Neural cell (in vitro differentiated cells): ENCODE results near the gene TRPM3. TPM values are rescaled to one million over a fixed set of nuclear protein-coding genes. Genes with fewer than 3 reads are reported as not detected.

Experiments used
- H2AFZ ChIP-seq: fragments of 200-600, 300-800 bp; sonication (generic), shearing (Covaris generic); 2 replicates; pipeline ENCODE4 v1.6.0; 2014; ENCODE audit warnings: low read depth, mild to moderate bottlenecking, antibody characterized with exemption, low read length, moderate library complexity
- H3F3A ChIP-seq: fragments of 200-600 bp; shearing (Covaris generic); 2 replicates; pipeline ENCODE4 v1.6.1; 2016; ENCODE audit warnings: mild to moderate bottlenecking, moderate library complexity, mixed read lengths, antibody characterized with exemption, low read length; ENCODE audit not compliant: insufficient read depth, poor library complexity, severe bottlenecking
- H3K27ac ChIP-seq: fragments of 200-600, 300-800 bp; sonication (generic), shearing (Covaris generic); 2 replicates; pipeline ENCODE4 v1.5.1; 2014; ENCODE audit warnings: mild to moderate bottlenecking, low read length, moderate library complexity
- H3K27me3 ChIP-seq: fragments of 300-800, 200-600 bp; sonication (generic), shearing (Covaris generic); 2 replicates; pipeline ENCODE4 v1.6.0; 2014; ENCODE audit warnings: mild to moderate bottlenecking, low read depth, low read length, moderate library complexity; ENCODE audit not compliant: insufficient read depth
- H3K36me3 ChIP-seq: fragments of 300-800, 200-600 bp; sonication (generic), shearing (Covaris generic); 2 replicates; pipeline ENCODE4 v1.5.1; 2014; ENCODE audit warnings: mild to moderate bottlenecking, antibody characterized with exemption, low read length, moderate library complexity; ENCODE audit not compliant: insufficient read depth
- H3K4me2 ChIP-seq: fragments of 300-800, 200-600 bp; sonication (generic), shearing (Covaris generic); 2 replicates; pipeline ENCODE4 v1.6.0; 2014; ENCODE audit warnings: mild to moderate bottlenecking, low read length
- H3K4me3 ChIP-seq: fragments of 300-800, 200-600 bp; sonication (generic), shearing (Covaris generic); 2 replicates; pipeline ENCODE4 v1.5.1; 2014; ENCODE audit warnings: mild to moderate bottlenecking, low read length, moderate library complexity
- H3K79me2 ChIP-seq: fragments of 200-600 bp; shearing (Covaris generic); replicated peaks from 2 replicates; pipeline ENCODE4 v1.6.0; 2014; ENCODE audit warnings: mild to moderate bottlenecking, low read length, moderate library complexity; ENCODE audit not compliant: insufficient read depth
- H3K9ac ChIP-seq: fragments of 300-800, 200-600 bp; sonication (generic), shearing (Covaris generic); 2 replicates; pipeline ENCODE4 v1.6.1; 2016; ENCODE audit warnings: mild to moderate bottlenecking, low read length, mixed read lengths
- H3K9me2 ChIP-seq: fragments of 200-600 bp; shearing (Covaris generic); 2 replicates; pipeline ENCODE4 v1.6.1; 2016; ENCODE audit warnings: mild to moderate bottlenecking, low read length, mixed read lengths; ENCODE audit not compliant: insufficient read depth
- H3K9me3 ChIP-seq: fragments of 200-600, 300-800 bp; sonication (generic), shearing (Covaris generic); 2 replicates; pipeline ENCODE4 v1.6.1; 2016; ENCODE audit warnings: mild to moderate bottlenecking, mixed run types, low read length, moderate library complexity, mixed read lengths
- H4K20me1 ChIP-seq: fragments of 200-600 bp; shearing (Covaris generic); 2 replicates; pipeline ENCODE4 v1.6.1; 2016; ENCODE audit warnings: mild to moderate bottlenecking, mixed run types; ENCODE audit not compliant: insufficient read depth
- CTCF ChIP-seq: fragments of 450-650 bp; IDR thresholded peaks from 2 replicates; pipeline ENCODE4 v1.5.1; 2014; ENCODE audit warnings: antibody characterized with exemption, mild to moderate bottlenecking, moderate library complexity; ENCODE audit not compliant: poor library complexity, severe bottlenecking
- EP300 ChIP-seq: fragments of 450-650 bp; conservative IDR thresholded peaks from 2 replicates; pipeline ENCODE4 v1.6.1; 2014; ENCODE audit warnings: antibody characterized with exemption, mild to moderate bottlenecking, moderate library complexity; ENCODE audit not compliant: poor library complexity, severe bottlenecking
- EZH2 ChIP-seq: fragments of 200-600, 300-800 bp; shearing (Covaris generic), sonication (generic); IDR thresholded peaks from 2 replicates; pipeline ENCODE4 v1.6.1; 2014; ENCODE audit warnings: antibody characterized with exemption, low read length, borderline replicate concordance, mild to moderate bottlenecking; ENCODE audit not compliant: insufficient read depth, poor library complexity, severe bottlenecking
- MXI1 ChIP-seq: fragments of 450-650 bp; conservative IDR thresholded peaks from 2 replicates; pipeline ENCODE4 v1.6.1; 2014; ENCODE audit warnings: antibody characterized with exemption, mild to moderate bottlenecking; ENCODE audit not compliant: poor library complexity, severe bottlenecking
- POLR2AphosphoS5 ChIP-seq: IDR thresholded peaks from 2 replicates; pipeline ENCODE4 v1.6.1; 2012
- RAD21 ChIP-seq: fragments of 450-650 bp; conservative IDR thresholded peaks from 2 replicates; pipeline ENCODE4 v1.6.1; 2014; ENCODE audit warnings: antibody characterized with exemption, mild to moderate bottlenecking, moderate library complexity
- SMC3 ChIP-seq: fragments of 450-650 bp; conservative IDR thresholded peaks from 2 replicates; pipeline ENCODE4 v1.6.1; 2014; ENCODE audit warnings: antibody characterized with exemption, mild to moderate bottlenecking, moderate library complexity; ENCODE audit not compliant: poor library complexity
- TAF1 ChIP-seq: IDR thresholded peaks from 2 replicates; pipeline ENCODE4 v1.6.1; 2012; ENCODE audit warnings: low read depth
- polyA plus RNA-seq: library from polyadenylated mRNA; depleted of rRNA; stranded (reverse); fragments of >200 nt; gene quantifications from 2 replicates; pipeline ENCODE4 v1.2.3, GENCODE V29; 2014
- TF ChIP-seq, protein P1 (sequence below): IDR thresholded peaks from 2 replicates; pipeline ENCODE4 v1.6.1; 2012; ENCODE audit warnings: borderline replicate concordance

TRPM3 gene
- polyA plus RNA-seq, 1 donor from 2014 or later, result 1.3 TPM

GRCh38 chr9:70615464-70616138 is 505.8 kb downstream of the TRPM3 start:
- TF ChIP-seq EZH2 (no peak), RAD21 (no peak), MXI1 (no peak), CTCF (no peak), TAF1 (no peak), POLR2AphosphoS5 (no peak), EP300 (no peak), SMC3 (no peak)
- TF ChIP-seq, protein P1, sequence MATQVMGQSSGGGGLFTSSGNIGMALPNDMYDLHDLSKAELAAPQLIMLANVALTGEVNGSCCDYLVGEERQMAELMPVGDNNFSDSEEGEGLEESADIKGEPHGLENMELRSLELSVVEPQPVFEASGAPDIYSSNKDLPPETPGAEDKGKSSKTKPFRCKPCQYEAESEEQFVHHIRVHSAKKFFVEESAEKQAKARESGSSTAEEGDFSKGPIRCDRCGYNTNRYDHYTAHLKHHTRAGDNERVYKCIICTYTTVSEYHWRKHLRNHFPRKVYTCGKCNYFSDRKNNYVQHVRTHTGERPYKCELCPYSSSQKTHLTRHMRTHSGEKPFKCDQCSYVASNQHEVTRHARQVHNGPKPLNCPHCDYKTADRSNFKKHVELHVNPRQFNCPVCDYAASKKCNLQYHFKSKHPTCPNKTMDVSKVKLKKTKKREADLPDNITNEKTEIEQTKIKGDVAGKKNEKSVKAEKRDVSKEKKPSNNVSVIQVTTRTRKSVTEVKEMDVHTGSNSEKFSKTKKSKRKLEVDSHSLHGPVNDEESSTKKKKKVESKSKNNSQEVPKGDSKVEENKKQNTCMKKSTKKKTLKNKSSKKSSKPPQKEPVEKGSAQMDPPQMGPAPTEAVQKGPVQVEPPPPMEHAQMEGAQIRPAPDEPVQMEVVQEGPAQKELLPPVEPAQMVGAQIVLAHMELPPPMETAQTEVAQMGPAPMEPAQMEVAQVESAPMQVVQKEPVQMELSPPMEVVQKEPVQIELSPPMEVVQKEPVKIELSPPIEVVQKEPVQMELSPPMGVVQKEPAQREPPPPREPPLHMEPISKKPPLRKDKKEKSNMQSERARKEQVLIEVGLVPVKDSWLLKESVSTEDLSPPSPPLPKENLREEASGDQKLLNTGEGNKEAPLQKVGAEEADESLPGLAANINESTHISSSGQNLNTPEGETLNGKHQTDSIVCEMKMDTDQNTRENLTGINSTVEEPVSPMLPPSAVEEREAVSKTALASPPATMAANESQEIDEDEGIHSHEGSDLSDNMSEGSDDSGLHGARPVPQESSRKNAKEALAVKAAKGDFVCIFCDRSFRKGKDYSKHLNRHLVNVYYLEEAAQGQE, result no peak
- H3K27ac ChIP-seq, result no peak overlapping the region
- H2AFZ ChIP-seq, result no peak overlapping the region
- no peak overlapping the region for H3K4me2 ChIP-seq
- H3K9me2 ChIP-seq, result no peaks in the 10 kb centered on the region
- H4K20me1 ChIP-seq, result no peaks in the 10 kb centered on the region
- H3F3A ChIP-seq, result no peaks in the 10 kb centered on the region
- H3K9ac ChIP-seq, result no peak overlapping the region
- H3K9me3 ChIP-seq, result no peaks in the 10 kb centered on the region
- H3K36me3 ChIP-seq, result no peaks in the 10 kb centered on the region
- H3K4me3 ChIP-seq, result no peak overlapping the region
- H3K79me2 ChIP-seq, result no peaks in the 10 kb centered on the region
- no peaks in the 10 kb centered on the region for H3K27me3 ChIP-seq

DNA sequence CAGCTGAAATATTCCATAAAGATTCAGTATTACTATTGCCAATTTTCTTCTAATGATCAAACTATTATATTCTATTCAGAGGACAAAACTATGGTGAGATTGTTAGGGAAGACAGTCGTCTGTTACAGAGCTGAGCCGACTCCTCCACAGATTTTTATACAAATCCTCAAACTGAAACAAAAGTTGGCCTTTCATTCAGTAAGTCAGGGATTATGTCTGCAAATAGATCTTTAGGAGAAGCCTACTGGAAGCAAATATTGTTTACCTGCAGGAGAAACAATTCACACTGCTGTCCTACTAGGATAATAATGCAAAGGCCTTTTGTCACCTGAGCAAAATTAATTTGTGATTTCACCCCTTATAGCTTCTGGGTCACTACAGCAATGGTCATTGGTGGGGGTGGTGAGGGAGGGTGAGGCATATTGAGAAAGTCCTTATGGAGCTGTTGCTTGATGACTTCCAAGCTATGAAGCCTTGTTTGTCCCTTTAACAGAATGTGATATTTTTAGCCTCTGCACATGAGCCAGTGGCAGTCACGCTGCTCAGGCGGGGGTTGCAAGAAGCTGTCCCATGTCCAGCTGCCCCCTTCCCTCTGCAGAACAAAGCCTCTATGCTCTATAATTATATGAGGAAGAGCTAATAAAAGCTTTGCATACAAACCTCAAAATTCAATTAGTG is 506.5 kb downstream of the TRPM3 start:
- H2AFZ ChIP-seq, result no peak overlapping the region
- H3K4me3 ChIP-seq, result no peak overlapping the region

More for the DNA sequence above, 506.5 kb downstream of the TRPM3 start:
- Histone ChIP-seq H3K9me2 (no peaks in the 10 kb centered on the region), H3K4me2 (no peak overlapping the region), H3K27ac (no peak overlapping the region), H3K9ac (no peak overlapping the region), H3K36me3 (no peaks in the 10 kb centered on the region), H4K20me1 (no peaks in the 10 kb centered on the region), H3K79me2 (no peaks in the 10 kb centered on the region), H3K9me3 (no peaks in the 10 kb centered on the region), H3K27me3 (no peaks in the 10 kb centered on the region), H3F3A (no peaks in the 10 kb centered on the region)
- TF ChIP-seq, protein P1, result no peak
- no peak for TF ChIP-seq RAD21
- TF ChIP-seq POLR2AphosphoS5, result no peak
- no peak for TF ChIP-seq EP300
- no peak for TF ChIP-seq EZH2
- no peak for TF ChIP-seq SMC3
- no peak for TF ChIP-seq CTCF
- TF ChIP-seq TAF1, result no peak
- TF ChIP-seq MXI1, result no peak
